ENCODE results near the gene XAGE1A. TPM values are rescaled to one million over a fixed set of nuclear protein-coding genes. Genes with fewer than 3 reads are reported as not detected.
"Not testable (repeated sequence)": the region's sequence is repeated elsewhere in the genome, so short reads cannot be mapped to it uniquely, and the experiment has no call there.

XAGE1A gene
- total and polyA plus RNA-seq, 2 donors (not counting 1 experiment from before 2014, with no cell fraction given), result not detected

- not testable (repeated sequence) for H3K9me3 ChIP-seq (ENCODE audit: control insufficient read depth, insufficient read depth, low read depth, low read length)
Measured at GRCh38 chrX:52516110-52516986, 20.7 kb downstream of the XAGE1A start.

GRCh38 chrX:52516987-52517325, 21.3 kb downstream of the XAGE1A start, which contains the start of gene XAGE1B:
Gene XAGE1B, minus strand, starts transcription at chrX:52517063. Its CDS starts 1,536 bp downstream, at chrX:52515527.
- not testable (repeated sequence) for H3K9ac ChIP-seq (ENCODE audit: insufficient read depth, low read length); H3K27ac ChIP-seq (ENCODE audit: insufficient read depth, low read length); H3K9me3 ChIP-seq (ENCODE audit: control insufficient read depth, insufficient read depth, low read depth, low read length); H3K4me3 ChIP-seq (replicated peaks in 1 of 4; ENCODE audit: control extremely low read depth in 1 of 4, insufficient read depth in 1 of 4, low read depth in 3 of 4, low read length in 4 of 4); DNase-seq (ENCODE audit: low read depth in 2 of 2); H4K20me1 ChIP-seq (ENCODE audit: control insufficient read depth, extremely low read depth, insufficient read depth, low read length); H3K79me2 ChIP-seq (ENCODE audit: control insufficient read depth, insufficient read depth, low read length); H2AFZ ChIP-seq (ENCODE audit: low read length); H3K36me3 ChIP-seq (ENCODE audit: control insufficient read depth, insufficient read depth, low read length); H3K27me3 ChIP-seq (ENCODE audit: control insufficient read depth, insufficient read depth, low read length); H3K4me1 ChIP-seq (ENCODE audit: control insufficient read depth, extremely low read depth, insufficient read depth, low read length); H3K4me2 ChIP-seq (ENCODE audit: extremely low read depth, insufficient read depth, low read length)

More at GRCh38 chrX:52516110-52516986, 20.7 kb downstream of the XAGE1A start:
- not testable (repeated sequence) for H3K4me2 ChIP-seq (ENCODE audit: extremely low read depth, insufficient read depth, low read length); DNase-seq (ENCODE audit: low read depth in 2 of 2); H3K27me3 ChIP-seq (ENCODE audit: control insufficient read depth, insufficient read depth, low read length); H4K20me1 ChIP-seq (ENCODE audit: control insufficient read depth, extremely low read depth, insufficient read depth, low read length); H2AFZ ChIP-seq (ENCODE audit: low read length); H3K9ac ChIP-seq (ENCODE audit: insufficient read depth, low read length); H3K79me2 ChIP-seq (ENCODE audit: control insufficient read depth, insufficient read depth, low read length); H3K4me3 ChIP-seq (replicated peaks in 1 of 4; ENCODE audit: control extremely low read depth in 1 of 4, insufficient read depth in 1 of 4, low read depth in 3 of 4, low read length in 4 of 4); H3K27ac ChIP-seq (ENCODE audit: insufficient read depth, low read length); H3K4me1 ChIP-seq (ENCODE audit: control insufficient read depth, extremely low read depth, insufficient read depth, low read length); H3K36me3 ChIP-seq (ENCODE audit: control insufficient read depth, insufficient read depth, low read length)

DNA sequence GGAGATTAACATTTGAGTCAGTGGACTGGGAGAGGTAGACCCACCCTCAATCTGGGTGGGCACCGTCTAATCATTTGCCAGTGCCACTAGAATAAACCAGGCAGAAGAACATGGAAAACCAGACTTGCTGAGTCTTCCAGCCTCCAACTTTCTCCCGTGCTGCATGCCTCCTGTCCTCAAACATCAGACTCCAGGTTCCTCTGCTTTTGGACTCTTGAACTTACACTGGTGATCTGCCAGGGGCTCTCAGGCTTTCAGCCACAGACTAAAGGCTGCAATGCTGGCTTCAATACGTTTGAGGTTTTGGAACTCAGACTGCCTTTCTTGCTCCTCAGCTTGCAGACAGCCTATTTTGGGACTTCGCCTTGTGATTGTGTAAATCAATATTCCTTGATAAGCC, 45.4 kb downstream of the XAGE1A start:
- H3K4me2 ChIP-seq (ENCODE audit: extremely low read depth, insufficient read depth, low read length); DNase-seq (ENCODE audit: low read depth in 2 of 2); H3K4me3 ChIP-seq (replicated peaks in 1 of 4; ENCODE audit: control extremely low read depth in 1 of 4, insufficient read depth in 1 of 4, low read depth in 3 of 4, low read length in 4 of 4); H3K9me3 ChIP-seq (ENCODE audit: control insufficient read depth, insufficient read depth, low read depth, low read length); H3K27me3 ChIP-seq (ENCODE audit: control insufficient read depth, insufficient read depth, low read length); H3K9ac ChIP-seq (ENCODE audit: insufficient read depth, low read length); H4K20me1 ChIP-seq (ENCODE audit: control insufficient read depth, extremely low read depth, insufficient read depth, low read length); H3K36me3 ChIP-seq (ENCODE audit: control insufficient read depth, insufficient read depth, low read length); H3K79me2 ChIP-seq (ENCODE audit: control insufficient read depth, insufficient read depth, low read length); H3K4me1 ChIP-seq (ENCODE audit: control insufficient read depth, extremely low read depth, insufficient read depth, low read length); H3K27ac ChIP-seq (ENCODE audit: insufficient read depth, low read length); H2AFZ ChIP-seq (ENCODE audit: low read length): not testable (repeated sequence)

DNA sequence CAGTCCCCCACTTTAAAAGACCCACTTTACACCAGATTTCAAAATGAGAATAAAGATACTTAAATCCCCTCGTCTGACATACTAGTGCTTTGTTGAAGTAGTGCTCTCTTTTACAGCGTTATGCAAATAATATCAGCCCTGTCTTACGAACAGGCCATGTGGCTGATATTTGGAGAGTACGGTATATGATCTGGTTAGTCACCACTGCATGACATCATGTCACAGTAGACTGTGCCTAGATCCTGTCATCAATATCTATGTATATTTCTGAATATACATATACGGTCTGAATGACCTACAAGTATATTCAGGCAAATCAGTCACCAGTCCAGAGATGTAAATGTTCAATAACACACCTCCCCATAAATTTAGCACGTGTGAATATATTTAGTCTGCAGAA, 46.7 kb downstream of the XAGE1A start:
- H3K36me3 ChIP-seq (ENCODE audit: control insufficient read depth, insufficient read depth, low read length), result no peaks in the 10 kb centered on the region
- no peaks in the 10 kb centered on the region for H3K9me3 ChIP-seq (ENCODE audit: control insufficient read depth, insufficient read depth, low read depth, low read length)
- no peak overlapping the region for H3K27ac ChIP-seq (ENCODE audit: insufficient read depth, low read length)
- H4K20me1 ChIP-seq (ENCODE audit: control insufficient read depth, extremely low read depth, insufficient read depth, low read length), result no peaks in the 10 kb centered on the region
- H3K9ac ChIP-seq (ENCODE audit: insufficient read depth, low read length), result no peak overlapping the region
- H3K4me1 ChIP-seq (ENCODE audit: control insufficient read depth, extremely low read depth, insufficient read depth, low read length), result no peaks in the 10 kb centered on the region
- H2AFZ ChIP-seq (ENCODE audit: low read length), result no peak overlapping the region
- TF ChIP-seq EZH2 (IDR thresholded peaks at IDR 0.05; ENCODE audit: low read length, missing control alignments) (no peak), CTCF (conservative IDR thresholded peaks at IDR 0.05 in 1 of 2, IDR thresholded peaks at IDR 0.05 in 1 of 2; ENCODE audit: low read depth in 1 of 2, low read length in 2 of 2) (no peak)
- no peaks in the 10 kb centered on the region for H3K79me2 ChIP-seq (ENCODE audit: control insufficient read depth, insufficient read depth, low read length)
- H3K27me3 ChIP-seq (ENCODE audit: control insufficient read depth, insufficient read depth, low read length), result no peaks in the 10 kb centered on the region
- H3K4me2 ChIP-seq (ENCODE audit: extremely low read depth, insufficient read depth, low read length), result no peak overlapping the region
- DNase-seq (ENCODE audit: low read depth in 2 of 2), result no peak
- no peak overlapping the region for H3K4me3 ChIP-seq (replicated peaks in 1 of 4; ENCODE audit: control extremely low read depth in 1 of 4, insufficient read depth in 1 of 4, low read depth in 3 of 4, low read length in 4 of 4)

All from fibroblast of lung (primary cell).